SK-N-SH treated with all-trans-retinoic acid at 6 μM for 48 hours (cell line): ENCODE results near the gene ABCF3.

Source experiments
- ZFP3 ChIP-seq: fragments of 250-450 bp; sonication (Bioruptor Pico); IDR thresholded peaks from 2 replicates; pipeline ENCODE4 v1.5.0; 2020; ENCODE audit warnings: mild to moderate bottlenecking, moderate library complexity
- ZFP30 ChIP-seq: fragments of 450-650 bp; formaldehyde crosslinking; IDR thresholded peaks from 2 replicates; pipeline ENCODE4 v1.5.0; 2022; ENCODE audit warnings: mild to moderate bottlenecking, moderate library complexity

DNA sequence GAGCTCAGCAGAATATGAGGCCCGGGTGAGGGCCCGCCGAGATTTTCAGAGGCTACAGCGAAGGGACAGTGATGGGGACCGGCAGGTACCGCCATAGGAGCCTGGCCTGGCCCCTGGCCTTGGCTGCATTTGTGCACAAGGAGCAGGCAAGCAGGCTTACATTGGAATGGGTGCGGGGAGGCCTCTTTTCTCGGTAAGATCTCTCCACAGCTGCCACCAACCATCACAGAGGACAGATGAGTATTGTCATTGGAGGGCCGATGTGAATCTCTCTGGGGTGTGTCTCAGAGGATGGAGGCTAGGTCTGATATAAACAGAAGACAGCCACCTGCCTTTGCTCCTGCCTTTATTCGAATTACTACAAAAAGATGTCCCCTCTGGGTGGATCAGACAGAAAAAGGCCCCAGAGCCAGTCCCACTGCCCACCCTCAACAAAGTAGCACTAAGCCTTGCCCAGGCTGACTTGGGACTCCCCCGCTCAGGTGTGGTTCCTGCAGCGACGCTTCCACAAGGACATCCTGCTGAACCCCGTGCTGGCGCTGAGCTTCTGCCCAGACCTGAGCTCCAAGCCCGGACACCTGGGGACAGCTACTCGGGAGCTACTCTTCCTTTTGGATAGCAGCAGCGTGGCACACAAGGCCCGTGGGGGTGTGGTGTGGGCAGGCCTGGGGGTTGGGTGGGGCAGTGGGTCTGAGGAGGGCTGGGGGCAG is 48.8 kb downstream of the ABCF3 start:
- TF ChIP-seq ZFP3 (CRISPR knock-in tag): no peak
- no peak for TF ChIP-seq ZFP30 (CRISPR knock-in tag)
